HG02642 (cell line): ENCODE data around the gene PARD3B.

Experiments
- ATAC-seq: cut with Tn5 transposase; IDR thresholded peaks from one replicate; pipeline ENCODE4 v1.9.1; 2021; ENCODE audit warnings: mild to moderate bottlenecking; ENCODE audit not compliant: unreplicated experiment, poor library complexity

Gene PARD3B

GRCh38 chr2:205280596-205281236, 735.4 kb downstream of the PARD3B start:
- no peak for ATAC-seq

DNA sequence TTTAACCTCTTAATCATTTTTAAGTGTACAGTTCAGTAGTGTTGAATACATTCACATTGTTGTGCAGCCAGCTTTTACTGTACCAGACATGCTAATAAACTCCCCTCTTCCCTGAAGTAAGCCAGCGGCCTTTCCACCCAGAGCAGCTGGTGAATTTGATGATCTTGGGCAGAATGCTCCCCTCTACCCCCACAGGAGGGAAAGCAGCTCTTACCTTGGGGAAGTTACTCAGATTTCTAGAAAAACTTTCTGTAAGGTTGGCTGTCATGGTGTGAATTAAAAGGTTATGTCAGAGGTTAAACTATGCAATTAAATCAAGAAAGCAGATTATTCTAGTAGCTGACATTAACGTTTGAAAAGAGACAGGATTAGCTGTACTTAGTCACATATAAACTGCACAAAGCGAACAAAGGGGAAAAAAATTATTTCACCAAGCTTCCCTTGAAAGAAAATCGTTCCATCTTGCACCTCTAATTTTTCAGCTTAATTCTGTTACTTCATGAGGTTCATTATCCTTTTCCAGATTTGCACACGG, 738.5 kb downstream of the PARD3B start:
- ATAC-seq = no peak

DNA sequence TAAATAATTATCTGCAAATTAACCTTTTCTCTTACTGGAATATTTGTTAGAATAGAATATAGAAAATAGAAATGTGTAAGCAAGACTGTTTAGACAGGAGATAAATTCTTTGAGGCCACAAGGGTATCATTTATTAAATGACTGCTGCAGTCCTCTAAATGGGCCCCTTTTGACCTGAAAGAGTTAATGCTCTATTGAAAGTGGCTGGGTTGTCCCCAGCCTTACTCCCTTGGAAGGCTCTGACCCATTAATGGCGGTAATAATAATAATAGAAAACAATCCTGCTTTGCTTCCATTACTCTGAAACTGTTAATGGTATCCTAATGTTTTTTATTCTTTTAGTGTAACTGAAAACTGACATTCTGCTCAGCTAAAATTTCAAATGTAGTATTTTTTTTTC, 739.1 kb downstream of the PARD3B start:
- ATAC-seq = no peak

GRCh38 chr2:205287316-205287715, 742.0 kb downstream of the PARD3B start:
- ATAC-seq = no peak

DNA sequence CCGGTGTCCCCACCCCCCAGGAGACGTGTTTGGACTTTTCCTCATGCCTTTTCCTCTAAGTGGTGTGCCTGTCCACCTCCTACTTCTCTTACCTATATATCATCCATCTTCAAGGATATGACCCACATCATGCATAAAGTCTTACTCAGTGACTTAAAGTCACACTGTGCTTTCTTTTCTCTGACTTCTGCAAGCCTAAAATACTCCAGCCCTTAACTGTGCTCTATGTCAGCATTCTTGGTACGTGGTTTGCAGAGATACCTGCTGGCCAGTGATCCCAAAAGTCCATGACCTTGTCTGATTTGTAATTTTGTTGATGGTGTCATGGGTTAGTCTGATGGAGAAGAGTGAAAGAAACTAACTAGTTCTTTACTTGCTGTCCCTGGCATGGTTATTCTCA, 743.4 kb downstream of the PARD3B start:
- ATAC-seq = no peak

GRCh38 chr2:205290299-205290698, 745.0 kb downstream of the PARD3B start:
- no peak for ATAC-seq

DNA sequence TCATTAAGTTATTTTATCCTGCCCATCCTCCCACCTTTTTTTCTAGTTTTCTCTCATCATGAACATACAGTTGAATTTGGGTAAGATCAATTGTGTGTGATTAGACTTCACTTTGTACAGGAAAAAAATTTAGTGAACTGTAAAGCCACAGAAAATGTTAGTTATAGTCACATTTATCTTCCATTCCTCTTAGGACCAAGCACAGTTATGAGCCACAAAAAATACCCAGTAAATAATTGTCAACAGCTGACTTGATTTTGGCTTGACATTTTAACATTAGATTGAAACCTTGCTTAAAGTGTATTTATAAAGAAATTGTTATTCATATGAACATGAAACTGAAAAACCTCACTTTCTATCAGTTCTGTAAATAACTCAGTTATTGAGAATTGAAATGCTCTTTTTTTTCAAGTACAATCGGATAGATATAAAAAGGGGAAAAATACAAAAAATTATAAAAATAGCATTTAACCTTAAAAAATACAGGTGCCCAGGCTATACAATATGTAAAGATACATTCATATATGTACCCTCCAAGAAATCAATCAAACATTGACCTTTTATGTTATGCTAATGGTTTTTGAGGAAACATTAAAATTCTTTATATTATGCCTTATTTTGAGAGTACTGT, 747.5 kb downstream of the PARD3B start:
- no peak for ATAC-seq

GRCh38 chr2:205293559-205293958, 748.3 kb downstream of the PARD3B start:
- ATAC-seq = no peak

DNA sequence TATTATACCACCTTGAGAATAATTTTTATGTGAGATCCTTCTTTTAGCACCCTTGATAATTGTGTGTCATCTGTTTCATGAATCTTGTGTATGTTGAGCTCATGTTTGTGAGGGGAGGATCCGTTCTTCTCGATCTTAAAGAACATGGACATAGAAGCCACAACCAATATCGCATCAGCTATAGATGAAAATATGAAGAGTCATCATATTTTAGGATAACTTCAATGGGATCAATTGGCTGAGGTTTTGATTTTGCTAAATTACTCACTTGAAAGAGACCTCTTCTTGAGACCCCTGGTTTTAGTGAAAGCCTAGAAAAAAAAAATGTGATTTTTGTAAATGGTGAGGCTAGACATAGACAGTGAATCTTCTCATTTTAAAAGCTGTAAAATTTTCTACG, 751.7 kb downstream of the PARD3B start:
- ATAC-seq = no peak

- ATAC-seq = no peak
Observed at GRCh38 chr2:205297368-205297767, 752.1 kb downstream of the PARD3B start.

GRCh38 chr2:205297846-205298245, 752.6 kb downstream of the PARD3B start:
- no peak for ATAC-seq

GRCh38 chr2:205311201-205311600, 765.9 kb downstream of the PARD3B start:
- no peak for ATAC-seq

DNA sequence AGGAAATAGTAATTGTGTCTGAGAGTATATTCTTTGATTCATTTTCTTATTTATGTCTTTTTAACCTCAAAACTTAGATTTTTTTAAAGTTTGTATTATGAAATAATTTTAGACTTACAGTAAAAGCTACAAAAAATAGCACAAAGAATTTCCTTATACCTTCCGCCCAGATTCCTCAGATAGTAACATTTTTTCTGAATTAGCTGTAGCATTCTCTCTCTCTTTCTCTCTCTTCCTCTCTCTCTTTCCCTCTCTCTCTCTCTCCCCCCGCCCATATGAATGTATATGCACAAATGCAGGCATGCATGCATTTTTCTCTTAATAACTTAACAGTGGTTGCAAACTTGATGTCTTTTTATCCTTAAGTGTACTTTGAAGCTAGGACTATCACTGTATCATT, 776.0 kb downstream of the PARD3B start:
- no peak for ATAC-seq

DNA sequence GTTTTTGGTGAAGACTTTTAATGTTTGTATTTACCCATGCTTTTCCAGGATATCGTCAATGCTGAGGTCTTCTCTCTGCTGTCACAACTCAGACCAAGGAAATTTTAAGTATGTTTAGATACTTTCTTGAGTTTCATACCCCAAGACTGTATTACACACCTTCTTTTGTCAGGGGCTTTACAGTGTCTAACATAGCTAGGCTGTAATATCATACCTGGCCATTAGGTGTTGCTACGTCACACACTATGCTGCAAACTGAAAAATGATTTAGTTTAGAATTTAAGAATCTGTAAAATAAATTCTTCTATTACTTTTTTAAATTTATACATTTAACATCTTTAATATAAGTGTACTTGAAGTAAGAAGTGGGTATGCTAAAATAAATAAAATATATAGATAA, 778.7 kb downstream of the PARD3B start:
- ATAC-seq = no peak

DNA sequence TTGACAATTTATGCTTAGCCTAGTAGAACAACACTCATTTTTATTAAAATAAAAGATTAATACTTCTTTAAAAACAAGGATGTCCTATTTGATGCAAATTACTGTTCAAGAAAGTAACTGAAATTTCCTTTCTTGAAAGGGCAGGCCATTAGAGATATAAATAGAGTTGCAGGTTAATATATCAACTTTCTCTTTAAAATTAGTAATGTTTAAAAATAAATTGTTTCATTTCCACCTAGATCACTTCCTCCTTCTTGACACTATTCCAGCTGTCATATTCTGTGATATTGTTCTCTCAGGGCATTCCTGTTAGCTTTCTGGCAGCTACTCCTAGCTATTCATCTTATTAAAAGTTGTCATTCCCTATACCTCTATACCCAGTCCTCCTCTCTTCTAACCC, 779.1 kb downstream of the PARD3B start:
- ATAC-seq = no peak

DNA sequence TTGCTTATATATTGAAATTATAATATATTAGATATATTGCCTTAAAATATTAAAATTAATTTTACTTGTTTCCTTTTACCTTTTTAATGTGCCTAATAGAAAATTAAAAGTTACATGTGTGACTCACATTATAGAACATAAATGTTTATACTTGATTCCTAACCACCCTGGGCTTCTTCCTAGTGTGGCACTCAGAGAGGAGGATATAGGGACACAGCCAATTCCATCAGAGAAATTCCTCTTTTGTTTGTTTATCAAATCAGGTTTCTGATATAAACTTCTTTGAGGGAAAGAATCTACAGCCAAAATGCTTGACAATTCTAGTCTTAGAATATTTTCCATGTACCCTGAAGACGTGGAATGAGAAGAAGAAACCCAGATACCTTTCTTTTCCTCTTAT, 788.1 kb downstream of the PARD3B start:
- no peak for ATAC-seq

GRCh38 chr2:205337274-205337673, 792.0 kb downstream of the PARD3B start:
- no peak for ATAC-seq

DNA sequence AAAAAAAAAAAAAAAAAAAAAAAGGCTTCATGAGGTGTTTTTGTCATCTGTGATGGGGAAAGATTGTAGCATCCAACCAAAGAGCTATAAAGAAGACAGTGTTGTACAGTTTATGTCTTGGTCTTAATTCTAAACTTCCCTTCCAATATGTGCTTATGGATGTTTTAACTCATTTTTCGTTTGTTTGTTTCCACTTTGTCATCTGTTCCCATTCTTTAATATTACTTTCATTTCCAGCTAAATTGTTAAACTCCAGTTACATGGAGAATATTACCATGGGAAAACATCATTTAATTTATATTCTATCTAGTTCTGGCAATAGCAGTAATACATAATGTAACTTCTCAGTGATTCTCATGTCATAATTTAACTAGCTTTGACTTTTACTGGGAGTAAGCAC, 792.9 kb downstream of the PARD3B start:
- ATAC-seq = no peak

DNA sequence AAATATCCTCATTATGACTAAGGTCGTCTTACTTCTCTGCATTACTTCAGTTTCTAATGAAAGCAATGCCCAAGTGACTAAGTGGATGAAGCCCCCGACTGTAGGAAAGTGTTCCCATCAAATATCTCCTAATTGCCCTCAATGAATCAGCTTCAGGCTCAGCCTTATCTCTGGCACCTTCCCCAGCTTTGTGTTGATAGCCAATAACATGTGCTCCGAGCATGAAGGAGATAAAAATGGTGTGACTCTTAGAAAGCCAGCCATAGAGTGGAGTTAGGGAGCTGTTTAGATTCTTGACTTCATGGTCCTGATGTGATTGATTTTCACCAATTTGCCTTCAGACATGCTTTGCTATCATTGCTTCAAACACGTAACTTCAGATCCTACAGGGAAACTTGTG, 797.8 kb downstream of the PARD3B start:
- ATAC-seq = no peak

DNA sequence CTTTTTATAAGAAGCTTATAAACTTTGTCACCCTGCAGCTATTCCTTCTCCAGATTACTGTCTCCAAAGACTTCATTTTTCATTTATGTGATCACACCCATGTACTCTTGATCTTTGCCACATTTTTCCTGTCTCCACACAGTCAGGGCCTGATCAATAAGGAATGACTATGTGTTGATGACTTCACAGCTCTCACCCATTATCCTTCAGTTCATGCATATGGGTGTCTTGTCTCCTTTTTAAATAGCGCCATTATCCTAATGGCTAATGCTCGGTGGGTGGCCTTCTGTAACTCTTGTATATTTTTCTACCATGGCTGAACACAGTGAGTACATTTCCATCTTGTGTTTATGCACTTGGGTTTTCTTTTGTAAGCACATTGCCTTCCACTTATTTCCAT, 801.4 kb downstream of the PARD3B start:
- no peak for ATAC-seq

DNA sequence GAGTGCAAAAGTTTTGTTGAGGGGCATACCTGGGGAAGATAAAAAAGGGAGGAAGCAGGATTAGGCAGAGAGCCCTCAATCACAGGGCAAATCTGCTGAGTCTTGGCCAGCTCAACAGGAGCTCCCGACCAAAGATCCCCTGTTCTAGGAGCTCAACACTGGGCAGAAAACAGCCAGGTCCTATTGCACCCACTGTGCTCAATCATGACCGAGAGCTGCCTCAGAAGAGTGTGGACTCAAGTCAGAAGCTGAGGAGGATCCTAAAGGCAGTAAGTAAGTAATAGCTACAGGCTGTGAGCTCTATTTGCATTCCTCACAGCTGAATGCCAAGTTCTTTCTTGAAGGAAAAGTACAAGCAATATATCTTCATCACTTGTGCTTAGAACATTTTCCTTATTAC, 802.6 kb downstream of the PARD3B start:
- ATAC-seq = no peak

GRCh38 chr2:205352094-205352493, 806.8 kb downstream of the PARD3B start:
- ATAC-seq = no peak
